ENCODE measurements around the gene HIF1AN. TPM values are rescaled to one million over a fixed set of nuclear protein-coding genes. Genes with fewer than 3 reads are reported as not detected.
A peak's percentile ranks its signal among the peaks of the same experiment; 100 is the strongest.

HIF1AN gene
- total and polyA plus RNA-seq, 2 of the 8 experiments (the other 6 are each of a cell fraction or from before 2014, with no cell fraction given), result 10.9 to 62.8 TPM

DNA sequence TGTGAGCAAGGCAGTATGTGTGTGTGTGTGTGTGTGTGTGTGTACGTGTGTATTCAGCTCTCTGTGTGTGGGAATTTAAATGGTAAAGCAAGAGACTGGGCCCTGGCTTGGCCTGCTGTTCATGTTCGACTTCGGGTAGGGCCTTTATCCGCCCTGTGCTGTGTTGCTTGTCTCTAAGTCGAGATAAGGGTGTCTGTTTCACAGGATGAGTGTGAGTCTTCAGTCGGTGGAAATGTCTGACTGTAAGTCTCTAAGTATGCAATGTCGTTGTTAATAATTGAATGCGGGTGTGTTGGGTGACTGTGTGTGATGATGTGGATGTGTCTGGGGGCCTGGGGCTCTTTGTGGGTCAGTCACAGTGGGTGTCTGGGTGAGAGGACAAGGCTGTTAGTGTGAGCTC, 34.8 kb downstream of the HIF1AN start:
- ChIA-PET CTCF (ENCODE audit: partially characterized antibody) (interaction anchor here (0.6 to 9.8 kb wide), 44 partner anchors 8 to 1826 kb away, joined by 3 to 88 read pairs (median 6); partner anchors contain the start of gene HIF1AN), POLR2A (ENCODE audit: partially characterized antibody) (interaction anchor here (0.8 to 2.4 kb wide), 4 partner anchors 9 to 54 kb away, joined by 3 to 15 read pairs (median 4); no protein-coding TSS in a partner anchor)
- Histone ChIP-seq H2BK20ac (ENCODE audit: low read length) (peak overlapping the region; percentile 61; the same call in 1 of the 2 replicates), H3K27ac (ENCODE audit: low read depth, low read length) (no peak overlapping the region), H3K9ac (replicated peaks in 1 of 4; ENCODE audit: extremely low read depth in 1 of 4, low read depth in 3 of 4, low read length in 3 of 4) (no peak overlapping the region; a peak in 1 of 7 replicates), H3K27me3 (replicated peaks in 1 of 4; ENCODE audit: control insufficient read depth in 3 of 4, extremely low read depth in 1 of 4, insufficient read depth in 3 of 4, low read length in 3 of 4) (peaks cover 0 to 22% (median 8%) of the 10 kb centered on the region in 4 experiments; a peak in 6 of 7 replicates), H4K8ac (ENCODE audit: extremely low read depth, insufficient read depth, low read length) (no peak overlapping the region), H2BK15ac (ENCODE audit: low read length) (no peak overlapping the region), H4K91ac (replicated peaks; ENCODE audit: insufficient read length, low read length) (no peak overlapping the region), H3K79me2 (ENCODE audit: control insufficient read depth in 1 of 2, insufficient read depth in 2 of 2, low read length in 2 of 2) (no peaks in the 10 kb centered on the region), H2BK120ac (replicated peaks; ENCODE audit: low read depth, low read length) (no peak overlapping the region), H3K23me2 (ENCODE audit: low read depth, low read length) (peaks cover 8% of the 10 kb centered on the region; the same call in 1 of the 2 replicates), H2AFZ (ENCODE audit: low read length) (0 out of 2 replicates have a peak overlapping the region, but pooled peaks have one; percentile 16), H3K4me1 (replicated peaks in 1 of 4; ENCODE audit: control insufficient read depth in 3 of 4, insufficient read depth in 4 of 4, low read length in 3 of 4) (peaks cover 0 to 4% (median 2%) of the 10 kb centered on the region in 4 experiments; a peak in 4 of 7 replicates), H2AK5ac (ENCODE audit: low read depth, low read length) (peak overlapping the region; percentile 89), H3K23ac (ENCODE audit: insufficient read length) (no peak overlapping the region), H3K79me1 (ENCODE audit: low read depth, low read length) (no peaks in the 10 kb centered on the region), H3K14ac (ENCODE audit: insufficient read length) (no peak overlapping the region), H2BK12ac (ENCODE audit: low read depth, low read length) (peak overlapping the region; percentile 40; the same call in 1 of the 2 replicates), H3K36me3 (ENCODE audit: control insufficient read depth in 2 of 4, insufficient read depth in 4 of 4, low read length in 3 of 4) (no peaks in the 10 kb centered on the region), H4K20me1 (replicated peaks in 1 of 2; ENCODE audit: control insufficient read depth in 1 of 2, insufficient read depth in 2 of 2, low read length in 2 of 2) (peaks cover 0 to 3% of the 10 kb centered on the region in 2 experiments), H3K4ac (replicated peaks; ENCODE audit: insufficient read length, low read depth, low read length) (no peak overlapping the region), H3K9me3 (ENCODE audit: insufficient read depth in 2 of 2, low read depth in 1 of 2, low read length in 1 of 2) (no peaks in the 10 kb centered on the region), H3K4me2 (ENCODE audit: insufficient read depth in 1 of 2, low read depth in 2 of 2, low read length in 2 of 2) (peak overlapping the region; percentile 76 to 99), H3K56ac (replicated peaks; ENCODE audit: insufficient read length, low read depth, low read length) (no peak overlapping the region), H3K18ac (ENCODE audit: extremely low read depth, low read length) (no peak overlapping the region), H3K4me3 (ENCODE audit: extremely low read depth in 1 of 4, insufficient read depth in 2 of 4, low read depth in 3 of 4, low read length in 4 of 4) (peak overlapping the region; percentile 52 to 78 (median 67); a peak in 5 of 8 replicates), H2BK5ac (ENCODE audit: low read depth, low read length) (peak overlapping the region; percentile 22; the same call in 1 of the 2 replicates), H4K5ac (ENCODE audit: insufficient read length, low read depth, low read length) (no peak overlapping the region)
- WGBS, 2 experiments (ENCODE audit: extremely low coverage in 1 of 2, insufficient coverage in 1 of 2, insufficient read length in 1 of 2, insufficient replicate concordance in 2 of 2, low coverage in 1 of 2, low lambda C conversion rate in 2 of 2, missing lambda C conversion rate in 1 of 2), result 69% methylated on average over 8 of the region's 8 CpGs; no CpG with 5 or more reads in 1 of the 2 experiments
- TF ChIP-seq ASH2L (IDR thresholded peaks at IDR 0.05; ENCODE audit: low read length) (peak; percentile 3), EP300 (IDR thresholded peaks at IDR 0.05; ENCODE audit: borderline replicate concordance in 1 of 2, low read depth in 2 of 2, low read length in 2 of 2) (no peak)
- FAIRE-seq, result no peak
- DNase-seq (ENCODE audit: low read depth in 1 of 2, low spot score in 2 of 2), result no peak

Measured in H1 (cell line).